Endothelial cell of umbilical vein (primary cell): ENCODE data around the gene ALG12. TPM values are rescaled to one million over a fixed set of nuclear protein-coding genes. Genes with fewer than 3 reads are reported as not detected.

Source experiments
- BruUV-seq: library from RNA; stranded (reverse); fragments of 400-500 nt; replicated peaks from 2 replicates; lab custom pipeline; 2021; lab: Mats Ljungman, UMichigan
- CTCF ChIA-PET: fragments of 300-600, 350-600 bp; sonication (Branson Sonifier 250); formaldehyde crosslinking; loops from one replicate; lab custom pipeline; 2021; ENCODE audit warnings: antibody characterized with exemption, inconsistent platforms; lab: Charles Lee
- POLR2A ChIA-PET: fragments of 300-600, 350-600 bp; sonication (Branson Sonifier 250); formaldehyde crosslinking; loops from one replicate; lab custom pipeline; 2021; ENCODE audit warnings: antibody characterized with exemption, inconsistent platforms; lab: Charles Lee
- DNase-seq: peaks from one replicate; pipeline ENCODE4 v3.0.0-alpha.2; 2011; ENCODE audit warnings: low read depth, low spot score
- FAIRE-seq: peaks from 2 replicates; lab custom pipeline; 2011; peaks lifted over from hg19 to GRCh38; lab: Jason Lieb, UNC
- H2AFZ ChIP-seq: 2 replicates; pipeline ENCODE4 v1.6.0; 2012; ENCODE audit warnings: low read depth, low read length, control low read depth, inconsistent platforms
- H3K27ac ChIP-seq: 2 replicates; pipeline ENCODE4 v1.5.1; 2011; ENCODE audit warnings: low read depth, mild to moderate bottlenecking, control low read depth, low read length, moderate library complexity; ENCODE audit not compliant: insufficient read depth
- H3K27me3 ChIP-seq, 2 experiments: 2 replicates each; pipeline versions ENCODE4 v1.6.0 to v1.6.1; 2011; ENCODE audit warnings: low read length in 2 of 2, mixed read lengths in 1 of 2; ENCODE audit not compliant: control insufficient read depth in 2 of 2, insufficient read depth in 2 of 2
- H3K36me3 ChIP-seq, 2 experiments: 2 replicates in 1 of 2; 3 replicates in 1 of 2; pipeline ENCODE4 v1.5.1; 2011; ENCODE audit warnings: low read length in 2 of 2, mild to moderate bottlenecking in 1 of 2, moderate library complexity in 1 of 2; ENCODE audit not compliant: control insufficient read depth in 2 of 2, insufficient read depth in 2 of 2; ENCODE audit errors: extremely low read depth in 1 of 2
- H3K4me1 ChIP-seq: 3 replicates; pipeline ENCODE4 v1.5.1; 2011; ENCODE audit warnings: mild to moderate bottlenecking, low read length; ENCODE audit not compliant: control insufficient read depth, insufficient read depth; ENCODE audit errors: extremely low read depth
- H3K4me2 ChIP-seq: 2 replicates; pipeline ENCODE4 v1.6.1; 2011; ENCODE audit warnings: low read length, control low read depth, mixed read lengths; ENCODE audit not compliant: insufficient read depth
- H3K4me3 ChIP-seq, 3 experiments: fragments of 200-600 bp in 1 of 3; sonication (generic), shearing (Covaris generic) in 1 of 3; replicated peaks in 1 of 3; 2 replicates each; pipeline ENCODE4 v1.5.1; 2011 to 2016; ENCODE audit warnings: control low read depth in 3 of 3, low read length in 3 of 3, mild to moderate bottlenecking in 2 of 3, inconsistent platforms in 1 of 3, low read depth in 1 of 3, moderate library complexity in 1 of 3; ENCODE audit not compliant: insufficient read depth in 1 of 3
- H3K79me2 ChIP-seq: 2 replicates; pipeline ENCODE4 v1.6.0; 2012; ENCODE audit warnings: low read length, inconsistent platforms; ENCODE audit not compliant: control insufficient read depth, insufficient read depth
- H3K9ac ChIP-seq: replicated peaks from 2 replicates; pipeline ENCODE3; 2011; ENCODE audit warnings: low read length, control low read depth; ENCODE audit not compliant: insufficient read depth; ENCODE audit errors: extremely low read depth
- H3K9me1 ChIP-seq: replicated peaks from 3 replicates; pipeline ENCODE4 v1.6.0; 2011; ENCODE audit warnings: mild to moderate bottlenecking, low read length; ENCODE audit not compliant: control insufficient read depth, insufficient read depth; ENCODE audit errors: extremely low read depth
- H3K9me3 ChIP-seq: replicated peaks from 2 replicates; pipeline ENCODE4 v1.5.1; 2012; ENCODE audit warnings: low read length, inconsistent platforms; ENCODE audit not compliant: control insufficient read depth, insufficient read depth
- H4K20me1 ChIP-seq: replicated peaks from 2 replicates; pipeline ENCODE3; 2011; ENCODE audit warnings: mild to moderate bottlenecking, low read length; ENCODE audit not compliant: control insufficient read depth, insufficient read depth; ENCODE audit errors: extremely low read depth
- CTCF ChIP-seq, 2 donors: IDR thresholded peaks; 1 replicate in 1 of 2; 2 replicates in 1 of 2; pipeline ENCODE4 v1.5.1; 2011; ENCODE audit warnings: low read length in 2 of 2, mild to moderate bottlenecking in 2 of 2, moderate library complexity in 2 of 2, control low read depth in 1 of 2, inconsistent platforms in 1 of 2, low read depth in 1 of 2; ENCODE audit not compliant: insufficient read depth in 1 of 2; ENCODE audit errors: extremely low read depth in 1 of 2
- EZH2 ChIP-seq: IDR thresholded peaks from 2 replicates; pipeline ENCODE4 v1.6.1; 2012; ENCODE audit warnings: borderline replicate concordance, low read depth, mild to moderate bottlenecking, moderate library complexity, low read length, inconsistent platforms; ENCODE audit not compliant: severe bottlenecking
- FOS ChIP-seq: IDR thresholded peaks from 2 replicates; pipeline ENCODE4 v1.6.1; 2011; ENCODE audit warnings: mild to moderate bottlenecking, low read length, moderate library complexity, borderline replicate concordance; ENCODE audit not compliant: insufficient read depth
- JUN ChIP-seq: IDR thresholded peaks from 2 replicates; pipeline ENCODE4 v1.6.1; 2011; ENCODE audit warnings: borderline replicate concordance, low read depth; ENCODE audit not compliant: insufficient read length, insufficient read depth
- MAX ChIP-seq: IDR thresholded peaks from 2 replicates; pipeline ENCODE4 v1.6.1; 2011; ENCODE audit not compliant: insufficient read depth, insufficient read length
- MYC ChIP-seq: IDR thresholded peaks from one replicate; pipeline ENCODE4 v1.6.1; 2011; ENCODE audit warnings: mild to moderate bottlenecking, low read depth, low read length
- POLR2A ChIP-seq: IDR thresholded peaks from 2 replicates; pipeline ENCODE4 v1.6.1; 2012; ENCODE audit warnings: low read depth, mild to moderate bottlenecking, control low read depth, low read length
- dilution Hi-C: fragments of 300-500 bp; cut with MboI; formaldehyde crosslinking; loops from one replicate; pipeline ENCODE4 v1.15.0; 2019; ENCODE audit warnings: low sequenced_read_pairs; ENCODE audit not compliant: extremely low pct_ligation_motif_present
- intact Hi-C: fragments of 100-400 bp; cut with micrococcal nuclease; formaldehyde crosslinking; loops from one replicate; pipeline ENCODE4 v1.10.0; 2022
- polyA plus RNA-seq, 4 experiments: library from polyadenylated mRNA; depleted of rRNA in 3 of 4; stranded (reverse) in 3 of 4; unstranded in 1 of 4; fragments of >200 nt; gene quantifications; 2 replicates each; pipeline versions ENCODE4 v1.2.1 to v1.2.3, GENCODE V29; 2011 to 2012; ENCODE audit warnings: missing spikeins in 1 of 4
- total RNA-seq: library from RNA; stranded (reverse); gene quantifications from 2 replicates; pipeline ENCODE4 v1.2.3, GENCODE V29; 2021

ALG12 gene
- total and polyA plus RNA-seq, 2 donors (not counting 3 experiments of a cell fraction or from before 2014, with no cell fraction given): 14.6 to 18.0 TPM

DNA sequence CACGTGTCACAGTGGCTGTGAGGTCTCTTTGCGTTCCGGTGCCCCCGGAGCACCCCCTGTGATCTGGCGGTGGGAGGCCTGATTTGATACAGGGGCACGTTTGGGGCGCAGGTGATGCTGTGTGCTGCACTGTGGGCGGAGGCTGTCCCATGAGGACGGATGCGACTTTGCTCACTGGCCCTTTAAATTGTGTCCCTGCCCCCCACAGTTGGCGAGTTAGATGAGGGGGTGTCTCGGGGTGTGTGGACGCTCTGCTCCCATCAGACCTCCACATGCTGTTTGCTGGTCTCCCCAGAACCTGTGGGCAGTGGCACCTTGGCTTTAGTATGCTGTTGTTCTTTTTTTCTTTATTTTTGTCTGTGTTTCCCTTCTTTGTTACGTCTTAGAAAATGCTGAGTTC, 59.4 kb downstream of the ALG12 start:
- POLR2A ChIA-PET: no interaction called here
- CTCF ChIA-PET: no interaction called here
- Histone ChIP-seq H3K9ac (no peak overlapping the region), H3K27ac (no peak overlapping the region), H4K20me1 (peaks cover 7% of the 10 kb centered on the region), H3K4me2 (no peak overlapping the region), H3K9me1 (no peaks in the 10 kb centered on the region), H2AFZ (no peak overlapping the region), H3K36me3 (no peaks in the 10 kb centered on the region), H3K27me3 (no peaks in the 10 kb centered on the region), H3K4me3 (no peak overlapping the region), H3K9me3 (no peaks in the 10 kb centered on the region), H3K4me1 (peaks cover 17% of the 10 kb centered on the region), H3K79me2 (peaks cover 94% of the 10 kb centered on the region)
- dilution Hi-C loops (no loop called here), intact Hi-C loops (no loop called here)
- no TSS peak for BruUV-seq
- TF ChIP-seq EZH2 (no peak), MYC (no peak), JUN (no peak), FOS (no peak), MAX (no peak), POLR2A (no peak), CTCF (IDR thresholded peaks at IDR 0.05; ENCODE audit: extremely low read depth in 1 of 2, insufficient read depth in 1 of 2, low read depth in 1 of 2, low read length in 2 of 2) (no peak)
- DNase-seq (no peak), FAIRE-seq (no peak)
